HG03103 (cell line): ENCODE results near the gene CCDC30.
A peak's percentile ranks its signal among the peaks of the same experiment; 100 is the strongest.

Experiments
- ATAC-seq: cut with Tn5 transposase; IDR thresholded peaks from one replicate; pipeline ENCODE4 v1.9.1; 2021; ENCODE audit warnings: low read depth; ENCODE audit not compliant: unreplicated experiment

CCDC30 gene

GRCh38 chr1:42462828-42463763, at the start of gene CCDC30:
Gene CCDC30 (plus strand): TSS chr1:42463286. CDS start chr1:42480552, 17,266 bp downstream.
- peak; percentile 99 for ATAC-seq

GRCh38 chr1:42414551-42415496, 48.3 kb upstream of the CCDC30 start:
- ATAC-seq, result no peak

GRCh38 chr1:42417166-42417565, 45.9 kb upstream of the CCDC30 start:
- ATAC-seq, result no peak

GRCh38 chr1:42418516-42418915, 44.6 kb upstream of the CCDC30 start:
- no peak for ATAC-seq

- no peak for ATAC-seq
Observed at GRCh38 chr1:42419126-42419821, 43.8 kb upstream of the CCDC30 start.

- no peak for ATAC-seq
Observed at GRCh38 chr1:42420121-42420520, 43.0 kb upstream of the CCDC30 start.

- ATAC-seq, result no peak
Observed at GRCh38 chr1:42420911-42421585, 42.0 kb upstream of the CCDC30 start.

- ATAC-seq, result no peak
Observed at GRCh38 chr1:42422737-42423136, 40.3 kb upstream of the CCDC30 start.

GRCh38 chr1:42423681-42424080, 39.4 kb upstream of the CCDC30 start:
- ATAC-seq, result no peak

GRCh38 chr1:42424201-42424600, 38.9 kb upstream of the CCDC30 start:
- ATAC-seq, result no peak

GRCh38 chr1:42427240-42427639, 35.8 kb upstream of the CCDC30 start:
- ATAC-seq, result no peak

GRCh38 chr1:42429603-42430002, 33.5 kb upstream of the CCDC30 start:
- no peak for ATAC-seq

GRCh38 chr1:42430286-42431135, 32.6 kb upstream of the CCDC30 start:
- no peak for ATAC-seq

GRCh38 chr1:42431514-42431913, 31.6 kb upstream of the CCDC30 start:
- no peak for ATAC-seq

GRCh38 chr1:42432714-42433113, 30.4 kb upstream of the CCDC30 start:
- ATAC-seq, result no peak

GRCh38 chr1:42433369-42433768, 29.7 kb upstream of the CCDC30 start:
- ATAC-seq, result no peak

- no peak for ATAC-seq
Observed at GRCh38 chr1:42434340-42434739, 28.7 kb upstream of the CCDC30 start.

- no peak for ATAC-seq
Observed at GRCh38 chr1:42439940-42440339, 23.1 kb upstream of the CCDC30 start.

GRCh38 chr1:42442662-42443061, 20.4 kb upstream of the CCDC30 start:
- ATAC-seq, result no peak
